ENCODE data around the gene SLC6A2.

The SLC6A2 gene

DNA sequence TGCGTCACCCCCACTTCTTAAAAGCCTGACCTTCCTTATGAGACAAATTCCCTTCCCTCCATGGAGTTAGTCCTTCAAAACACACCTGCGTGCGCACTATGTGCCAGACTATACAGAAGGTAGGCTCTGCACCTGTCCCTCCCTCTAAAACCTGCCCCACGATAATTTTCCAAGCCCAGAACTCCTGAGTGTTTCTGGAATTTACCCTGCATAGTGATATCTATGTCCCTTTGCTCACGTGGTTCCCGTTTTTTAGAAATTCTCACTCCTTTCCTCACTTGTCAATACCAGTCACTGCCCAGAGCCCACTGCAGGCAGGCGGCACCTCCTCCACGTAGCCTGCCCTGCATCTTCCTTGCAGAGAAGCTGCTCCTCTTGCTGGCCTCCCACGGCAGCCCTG, 82.2 kb downstream of the SLC6A2 start:
- no peak for TF ChIP-seq NFIC (IDR thresholded peaks at IDR 0.05)
- TF ChIP-seq, protein P1, sequence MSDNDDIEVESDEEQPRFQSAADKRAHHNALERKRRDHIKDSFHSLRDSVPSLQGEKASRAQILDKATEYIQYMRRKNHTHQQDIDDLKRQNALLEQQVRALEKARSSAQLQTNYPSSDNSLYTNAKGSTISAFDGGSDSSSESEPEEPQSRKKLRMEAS (IDR thresholded peaks at IDR 0.05), result no peak
- no peak for TF ChIP-seq TCF12 (IDR thresholded peaks at IDR 0.05; ENCODE audit: low read depth)
- TF ChIP-seq, protein P2, sequence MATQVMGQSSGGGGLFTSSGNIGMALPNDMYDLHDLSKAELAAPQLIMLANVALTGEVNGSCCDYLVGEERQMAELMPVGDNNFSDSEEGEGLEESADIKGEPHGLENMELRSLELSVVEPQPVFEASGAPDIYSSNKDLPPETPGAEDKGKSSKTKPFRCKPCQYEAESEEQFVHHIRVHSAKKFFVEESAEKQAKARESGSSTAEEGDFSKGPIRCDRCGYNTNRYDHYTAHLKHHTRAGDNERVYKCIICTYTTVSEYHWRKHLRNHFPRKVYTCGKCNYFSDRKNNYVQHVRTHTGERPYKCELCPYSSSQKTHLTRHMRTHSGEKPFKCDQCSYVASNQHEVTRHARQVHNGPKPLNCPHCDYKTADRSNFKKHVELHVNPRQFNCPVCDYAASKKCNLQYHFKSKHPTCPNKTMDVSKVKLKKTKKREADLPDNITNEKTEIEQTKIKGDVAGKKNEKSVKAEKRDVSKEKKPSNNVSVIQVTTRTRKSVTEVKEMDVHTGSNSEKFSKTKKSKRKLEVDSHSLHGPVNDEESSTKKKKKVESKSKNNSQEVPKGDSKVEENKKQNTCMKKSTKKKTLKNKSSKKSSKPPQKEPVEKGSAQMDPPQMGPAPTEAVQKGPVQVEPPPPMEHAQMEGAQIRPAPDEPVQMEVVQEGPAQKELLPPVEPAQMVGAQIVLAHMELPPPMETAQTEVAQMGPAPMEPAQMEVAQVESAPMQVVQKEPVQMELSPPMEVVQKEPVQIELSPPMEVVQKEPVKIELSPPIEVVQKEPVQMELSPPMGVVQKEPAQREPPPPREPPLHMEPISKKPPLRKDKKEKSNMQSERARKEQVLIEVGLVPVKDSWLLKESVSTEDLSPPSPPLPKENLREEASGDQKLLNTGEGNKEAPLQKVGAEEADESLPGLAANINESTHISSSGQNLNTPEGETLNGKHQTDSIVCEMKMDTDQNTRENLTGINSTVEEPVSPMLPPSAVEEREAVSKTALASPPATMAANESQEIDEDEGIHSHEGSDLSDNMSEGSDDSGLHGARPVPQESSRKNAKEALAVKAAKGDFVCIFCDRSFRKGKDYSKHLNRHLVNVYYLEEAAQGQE (IDR thresholded peaks at IDR 0.05; ENCODE audit: low read depth), result no peak
- TF ChIP-seq TEAD4 (IDR thresholded peaks at IDR 0.05), result no peak
- TF ChIP-seq, protein P3, sequence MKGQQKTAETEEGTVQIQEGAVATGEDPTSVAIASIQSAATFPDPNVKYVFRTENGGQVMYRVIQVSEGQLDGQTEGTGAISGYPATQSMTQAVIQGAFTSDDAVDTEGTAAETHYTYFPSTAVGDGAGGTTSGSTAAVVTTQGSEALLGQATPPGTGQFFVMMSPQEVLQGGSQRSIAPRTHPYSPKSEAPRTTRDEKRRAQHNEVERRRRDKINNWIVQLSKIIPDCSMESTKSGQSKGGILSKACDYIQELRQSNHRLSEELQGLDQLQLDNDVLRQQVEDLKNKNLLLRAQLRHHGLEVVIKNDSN (IDR thresholded peaks at IDR 0.05), result no peak
- TF ChIP-seq TAF1 (IDR thresholded peaks at IDR 0.05; ENCODE audit: low read depth), result no peak
- no peak for TF ChIP-seq RAD21 (IDR thresholded peaks at IDR 0.05; ENCODE audit: low read depth)
- TF ChIP-seq CEBPB (IDR thresholded peaks at IDR 0.05), result no peak
- no peak for TF ChIP-seq ZBTB7A (IDR thresholded peaks at IDR 0.05; ENCODE audit: low read depth)
- no peak for TF ChIP-seq YY1 (IDR thresholded peaks at IDR 0.05; ENCODE audit: low read depth)
- no peak for TF ChIP-seq FOXM1 (IDR thresholded peaks at IDR 0.05; ENCODE audit: borderline replicate concordance, low read depth)
- no peak for TF ChIP-seq EP300 (IDR thresholded peaks at IDR 0.05; ENCODE audit: borderline replicate concordance)

DNA sequence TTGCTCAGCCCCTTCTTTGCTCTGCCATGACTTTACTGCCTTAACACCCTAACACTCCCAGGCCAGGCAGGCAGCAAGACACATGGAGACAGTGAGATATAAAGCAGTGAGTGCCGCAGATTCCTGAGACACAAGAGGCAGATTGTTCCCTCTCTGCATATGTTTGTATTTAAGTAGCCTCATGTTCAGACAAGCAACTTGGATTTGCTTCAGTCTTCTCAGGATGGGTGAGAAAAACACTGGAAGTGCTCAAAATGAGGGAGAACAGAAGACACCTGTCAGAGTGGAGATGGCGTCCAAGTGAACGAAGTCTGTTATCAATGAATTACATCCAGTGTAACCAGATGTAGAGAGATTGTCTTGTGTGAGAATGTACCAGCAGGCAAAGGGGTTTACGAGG, 90.3 kb downstream of the SLC6A2 start:
- no peak for TF ChIP-seq YY1 (IDR thresholded peaks at IDR 0.05; ENCODE audit: low read depth)

DNA sequence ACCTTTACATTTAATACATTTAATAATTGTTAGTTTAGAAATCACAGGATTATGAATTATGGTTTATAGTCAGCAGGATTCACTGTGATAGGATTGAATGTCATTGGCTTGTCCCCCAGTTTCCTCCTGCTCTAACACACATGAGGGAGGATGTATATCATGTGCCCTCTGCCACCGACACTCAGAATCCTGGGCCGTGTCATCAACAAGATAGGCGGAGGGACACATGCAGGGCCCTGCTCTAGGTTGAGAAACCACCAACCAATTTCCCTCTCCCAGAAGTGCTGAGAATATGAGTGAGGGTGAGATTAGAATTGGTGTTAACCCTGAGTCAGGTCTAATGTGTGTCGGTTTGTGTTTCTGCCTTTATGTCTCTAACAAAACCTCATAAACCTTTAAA, 92.0 kb downstream of the SLC6A2 start:
- no peak for TF ChIP-seq FOXM1 (IDR thresholded peaks at IDR 0.05; ENCODE audit: borderline replicate concordance, low read depth)
